ENCODE results near the gene CCNF.
"Not testable (repeated sequence)": the region's sequence is repeated elsewhere in the genome, so short reads cannot be mapped to it uniquely, and the experiment has no call there.

The CCNF gene

GRCh38 chr16:2429771-2430663, 770 bp downstream of the CCNF start:
- DNase-seq, result no peak

DNA sequence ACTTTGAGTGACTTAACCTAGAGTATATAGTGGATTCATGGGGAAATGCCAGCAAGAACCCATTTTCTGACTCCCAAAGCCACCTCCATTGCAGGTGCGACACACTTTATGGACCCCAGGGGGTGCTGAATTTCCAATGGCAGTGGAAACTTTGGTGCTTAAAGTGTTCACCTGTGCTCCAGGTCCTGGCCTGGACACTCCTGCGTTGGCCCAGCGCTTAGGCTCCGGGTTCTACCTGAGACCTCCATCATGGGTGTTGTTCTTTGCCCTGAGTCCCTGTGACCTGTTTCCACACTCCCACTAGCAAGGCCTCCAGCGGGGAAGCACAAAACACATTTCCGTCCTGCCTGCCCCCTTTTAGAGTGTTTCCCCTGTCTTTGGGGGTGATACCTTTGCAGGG, 3.0 kb downstream of the CCNF start:
- DNase-seq, result no peak

DNA sequence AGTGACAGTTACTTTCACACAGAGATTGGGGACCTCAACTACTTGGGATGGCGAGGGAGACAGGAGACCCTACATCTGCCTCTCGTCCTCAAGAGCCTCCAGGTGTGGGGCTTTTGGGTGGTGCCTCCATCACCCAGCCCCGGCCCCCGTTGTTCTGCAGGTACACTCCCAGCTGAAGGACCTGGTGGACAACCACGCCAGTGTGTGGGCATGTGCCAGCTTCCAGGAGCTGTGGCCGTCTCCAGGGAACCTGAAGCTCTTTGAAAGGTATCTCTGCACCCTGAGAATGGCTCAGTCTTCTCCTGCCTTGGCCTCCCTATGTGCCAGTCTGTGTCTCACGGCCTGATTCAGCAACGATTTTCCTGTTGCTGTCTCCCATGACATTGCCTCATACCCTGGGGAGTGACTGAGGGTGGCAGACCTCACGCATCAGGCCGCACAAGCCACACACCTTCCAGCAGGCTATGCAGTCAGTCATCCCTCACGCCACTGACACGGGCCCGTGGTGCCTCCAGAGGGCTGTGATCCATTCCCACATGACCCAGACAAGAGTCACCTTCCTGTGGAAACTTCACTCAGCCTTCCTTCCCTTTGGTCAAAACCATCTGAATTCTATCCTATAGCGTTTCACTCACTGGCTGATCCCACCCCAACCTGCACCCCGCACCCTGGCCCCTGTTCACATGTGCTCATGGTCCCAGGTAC, 3.7 kb downstream of the CCNF start:
- no peak for DNase-seq

DNA sequence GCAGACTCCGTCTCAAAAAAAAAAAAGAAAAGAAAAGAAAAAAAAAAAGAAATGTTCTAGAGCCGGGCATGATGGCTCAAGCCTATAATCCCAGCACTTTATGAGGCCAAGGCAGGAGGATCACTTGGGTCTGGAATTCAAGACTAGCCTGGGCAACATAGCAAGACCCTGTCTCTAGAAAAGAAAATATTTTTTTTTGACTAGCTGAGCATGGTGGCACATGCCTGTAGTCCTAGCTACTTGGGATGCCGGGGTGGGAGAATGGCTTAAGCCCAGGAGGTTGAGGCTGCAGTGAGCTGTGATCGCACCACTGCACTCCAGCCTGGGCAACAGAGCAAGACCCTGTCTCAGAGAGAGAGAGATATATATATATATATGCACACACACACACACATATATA, 6.0 kb downstream of the CCNF start:
- not testable (repeated sequence) for DNase-seq

- no peak for DNase-seq
Measured at GRCh38 chr16:2436110-2436509, 6.9 kb downstream of the CCNF start.

GRCh38 chr16:2437032-2437790, 8.0 kb downstream of the CCNF start:
- DNase-seq, result no peak

GRCh38 chr16:2438121-2438520, 8.9 kb downstream of the CCNF start:
- DNase-seq, result no peak

- no peak for DNase-seq
Measured at GRCh38 chr16:2439598-2439997, 10.4 kb downstream of the CCNF start.

DNA sequence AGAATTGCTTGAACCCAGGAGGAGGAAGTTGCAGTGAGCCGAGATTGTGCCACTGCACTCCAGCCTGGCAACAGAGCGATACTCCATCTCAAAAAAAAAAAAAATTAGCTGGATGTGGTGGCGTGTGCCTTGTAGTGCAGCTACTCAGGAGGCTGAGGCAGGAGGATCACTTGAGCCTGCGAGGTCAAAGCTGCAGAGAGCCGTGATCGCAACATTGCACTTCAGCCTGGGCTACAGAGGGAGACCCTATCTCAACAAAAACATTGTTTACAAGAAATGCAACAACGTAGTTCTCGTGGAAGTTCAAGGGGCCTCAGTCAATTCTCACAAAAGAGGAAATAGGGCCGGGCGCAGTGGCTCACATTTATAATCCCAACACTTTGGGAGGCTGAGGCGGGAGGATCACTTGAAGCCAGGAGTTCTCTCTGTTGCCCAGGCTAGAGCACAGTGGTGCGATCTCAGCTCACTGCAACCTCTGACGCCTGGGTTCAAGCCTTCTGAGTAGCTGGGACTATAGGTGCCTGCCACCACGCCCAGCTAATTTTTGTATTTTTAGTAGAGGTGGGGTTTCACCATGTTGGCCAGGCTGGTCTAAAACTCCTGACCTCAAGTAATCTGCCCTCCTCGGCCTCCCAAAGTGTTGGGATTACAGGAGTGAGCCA, 12.0 kb downstream of the CCNF start:
- not testable (repeated sequence) for DNase-seq

DNA sequence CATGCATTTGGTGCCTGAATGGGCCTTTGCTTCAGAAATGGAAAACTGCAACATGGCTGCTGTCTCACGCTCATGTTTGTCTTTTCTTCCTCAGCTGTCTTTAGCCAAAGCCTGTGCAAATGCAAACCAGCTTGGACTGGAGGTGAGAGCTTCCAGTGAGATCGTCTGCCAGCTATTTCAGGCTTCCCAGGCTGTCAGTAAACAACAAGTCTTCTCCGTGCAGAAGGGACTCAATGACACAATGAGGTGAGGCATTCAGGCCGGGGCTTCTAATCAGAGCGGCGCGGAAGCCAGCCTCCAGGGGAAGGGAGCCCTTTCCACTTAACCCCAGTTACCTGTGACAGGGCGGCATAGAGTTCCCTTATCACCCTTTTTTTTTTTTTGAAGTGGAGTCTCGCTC, 14.3 kb downstream of the CCNF start:
- no peak for DNase-seq

DNA sequence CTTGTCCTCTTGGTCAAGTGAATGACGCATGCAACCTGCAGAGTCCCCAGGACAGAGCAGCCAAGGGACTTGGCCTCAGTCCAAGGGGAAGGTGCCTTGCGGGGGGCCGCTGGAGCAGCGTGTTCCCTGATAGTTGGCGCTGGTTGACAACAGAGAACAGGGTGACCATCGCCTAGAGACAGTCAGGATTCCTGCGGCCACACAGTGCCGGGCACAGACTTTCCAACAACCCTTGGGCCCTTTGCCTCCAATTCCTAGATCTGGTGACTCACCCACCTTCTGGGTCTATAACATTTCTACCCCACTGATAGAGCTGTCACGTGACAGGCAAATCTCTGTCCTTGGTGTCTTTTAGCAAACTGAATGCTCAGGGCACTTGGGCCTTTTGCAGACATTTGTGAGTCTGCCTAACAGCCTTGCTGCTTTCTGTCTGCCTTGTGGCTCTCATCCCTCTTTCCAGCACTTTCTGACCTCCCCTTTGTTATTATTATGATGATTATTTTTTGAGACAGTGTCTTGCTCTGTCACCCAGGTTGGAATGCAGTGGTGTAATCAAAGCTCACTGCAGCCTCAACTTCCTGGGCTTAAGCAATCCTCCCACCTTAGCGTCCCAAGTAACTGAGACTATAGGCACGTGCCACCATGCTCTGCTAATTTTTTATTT, 18.8 kb downstream of the CCNF start:
- DNase-seq, result no peak

DNA sequence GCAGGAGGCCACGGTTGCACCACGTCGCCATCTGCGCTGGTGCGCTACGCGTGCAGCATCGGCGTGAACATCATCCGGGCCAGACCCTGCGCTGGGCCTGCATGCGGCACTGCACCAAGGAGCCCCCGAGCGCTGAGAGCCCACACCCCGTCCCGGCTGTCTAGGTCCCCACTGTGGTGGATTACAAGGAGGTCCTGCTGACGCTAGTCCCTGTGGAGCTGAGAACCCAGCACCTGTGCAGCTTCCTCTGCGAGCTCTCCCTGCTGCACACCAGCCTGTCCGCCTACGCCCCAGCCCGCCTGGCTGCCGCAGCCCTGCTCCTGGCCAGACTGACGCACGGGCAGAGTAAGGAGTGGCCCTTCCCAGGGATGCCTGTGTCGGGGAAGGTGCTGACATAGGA, 19.9 kb downstream of the CCNF start:
- no peak for DNase-seq

GRCh38 chr16:2450535-2450934, 21.3 kb downstream of the CCNF start:
- DNase-seq, result no peak

DNA sequence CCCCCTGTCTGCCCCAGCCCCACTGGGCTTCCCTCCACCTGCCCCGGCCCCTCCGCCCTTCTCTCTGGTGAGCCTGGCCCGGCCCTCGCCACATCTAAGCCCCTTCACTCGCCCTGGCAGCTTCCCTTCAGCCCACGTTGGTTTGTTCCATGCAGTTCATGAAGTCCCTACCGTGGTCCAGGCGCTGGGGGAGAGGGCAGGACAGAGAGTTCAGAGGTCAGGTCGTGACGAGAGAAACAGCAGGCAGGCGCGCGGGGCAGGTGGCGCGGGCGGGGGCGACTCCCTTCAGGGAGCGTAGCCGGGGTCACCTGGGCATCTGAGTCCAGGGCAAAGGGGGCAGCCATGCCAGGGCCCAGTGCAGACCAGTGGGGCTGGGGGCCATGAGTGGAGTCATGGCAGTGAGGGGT, 21.7 kb downstream of the CCNF start:
- no peak for DNase-seq

GRCh38 chr16:2451851-2452320, 22.6 kb downstream of the CCNF start:
- DNase-seq, result no peak

DNA sequence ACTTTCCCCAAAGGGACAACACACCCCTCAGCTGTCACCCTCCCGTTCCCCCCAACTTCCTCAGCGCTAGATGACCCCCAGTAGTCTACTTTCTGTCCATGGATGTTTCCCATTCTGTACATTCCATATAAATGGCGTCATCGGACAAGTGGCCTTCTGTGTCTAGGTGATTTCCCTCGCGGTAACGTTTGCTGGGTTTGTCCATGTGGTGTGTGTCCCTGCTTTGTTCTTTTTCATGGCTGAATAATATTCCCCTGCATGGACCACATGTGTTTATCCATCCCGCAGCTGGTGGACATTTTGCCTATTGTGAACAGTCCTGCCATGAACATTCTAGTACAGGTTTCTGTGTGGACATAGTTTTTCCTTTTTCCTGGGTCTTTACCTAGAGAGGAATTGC, 23.4 kb downstream of the CCNF start:
- no peak for DNase-seq

DNA sequence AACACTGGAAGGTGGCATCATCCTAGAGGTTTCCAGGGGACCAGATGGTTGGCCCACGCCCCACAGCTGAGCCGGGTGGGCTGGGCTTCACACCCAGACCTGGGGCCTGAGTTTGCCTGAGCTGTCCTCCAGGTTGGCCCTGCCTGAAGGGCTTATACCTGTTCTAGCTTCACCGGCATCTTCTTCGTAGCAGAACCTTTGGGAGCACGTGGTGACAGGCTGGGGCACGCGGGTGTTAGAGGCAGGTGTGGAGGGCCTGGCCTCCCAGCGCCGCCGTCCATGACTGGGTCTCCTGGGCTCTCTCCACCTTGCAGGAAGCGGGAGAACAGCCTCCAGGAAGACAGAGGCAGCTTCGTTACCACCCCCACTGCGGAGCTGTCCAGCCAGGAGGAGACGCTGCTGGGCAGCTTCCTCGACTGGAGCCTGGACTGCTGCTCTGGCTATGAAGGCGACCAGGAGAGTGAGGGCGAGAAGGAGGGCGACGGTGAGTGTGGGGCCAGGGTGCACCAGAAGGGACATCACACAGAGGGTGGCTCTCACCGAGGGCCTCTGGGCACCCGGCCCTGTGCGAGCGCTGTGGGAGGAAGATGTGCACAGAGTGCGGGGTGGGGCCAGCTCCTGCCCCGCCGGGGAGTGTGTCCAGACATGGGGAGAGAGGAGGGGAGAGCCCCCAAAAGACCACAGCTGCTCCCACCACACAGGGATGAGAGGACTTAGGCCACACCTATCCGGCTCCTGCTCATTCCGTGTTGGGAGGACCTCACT, 26.0 kb downstream of the CCNF start:
- DNase-seq, result no peak

- DNase-seq, result no peak
Measured at GRCh38 chr16:2456551-2457153, 27.4 kb downstream of the CCNF start.

DNA sequence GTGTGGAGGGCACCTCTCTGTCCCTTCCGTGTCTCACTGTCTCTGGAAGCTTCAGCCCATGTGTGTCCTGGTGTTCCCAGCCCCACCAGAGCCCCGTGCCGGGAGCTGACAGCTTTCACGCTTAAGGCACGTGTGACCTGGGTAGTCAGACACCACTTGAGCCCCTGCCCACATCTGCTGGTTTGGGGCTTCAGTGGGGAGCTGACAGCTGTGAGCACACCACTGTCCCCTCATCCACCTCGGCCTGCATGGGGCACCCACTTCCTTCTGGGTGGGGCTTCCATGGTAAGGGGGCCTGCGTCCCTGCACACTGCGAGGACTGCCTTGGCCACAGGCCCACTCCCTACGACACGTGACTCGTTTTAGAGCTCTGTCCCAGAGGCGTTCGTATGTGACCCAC, 28.0 kb downstream of the CCNF start:
- DNase-seq, result no peak

DNA sequence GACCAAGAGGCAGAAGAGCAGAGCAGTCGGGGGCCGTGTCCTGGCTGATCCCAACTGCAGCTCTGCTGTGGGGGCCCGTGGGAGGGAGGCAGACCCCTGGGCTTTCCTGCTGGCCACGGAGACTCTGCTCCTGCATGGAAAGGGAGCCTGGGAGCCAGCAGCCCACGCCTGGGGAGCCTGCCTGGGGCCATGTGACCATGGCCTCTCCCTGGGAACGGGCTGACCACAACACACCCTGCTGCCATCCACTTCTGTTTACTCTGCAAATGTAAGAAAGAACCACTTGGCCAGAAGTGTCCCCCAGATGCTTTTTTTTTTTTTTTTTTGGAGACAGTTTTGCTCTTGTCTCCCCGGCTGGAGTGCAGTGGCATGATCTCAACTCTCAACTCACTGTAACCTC, 28.7 kb downstream of the CCNF start:
- DNase-seq, result no peak
